ENCODE measurements around the gene DSP. TPM values are rescaled to one million over a fixed set of nuclear protein-coding genes. Genes with fewer than 3 reads are reported as not detected.

The DSP gene
- polyA plus RNA-seq, 1 donor from 2014 or later: 0.05 TPM

- no peak for TF ChIP-seq SMC3 (conservative IDR thresholded peaks at IDR 0.05; ENCODE audit: poor library complexity)
- TF ChIP-seq EP300 (conservative IDR thresholded peaks at IDR 0.05; ENCODE audit: poor library complexity, severe bottlenecking): no peak
Observed at GRCh38 chr6:7589221-7589620, 47.8 kb downstream of the DSP start (continued).

DNA sequence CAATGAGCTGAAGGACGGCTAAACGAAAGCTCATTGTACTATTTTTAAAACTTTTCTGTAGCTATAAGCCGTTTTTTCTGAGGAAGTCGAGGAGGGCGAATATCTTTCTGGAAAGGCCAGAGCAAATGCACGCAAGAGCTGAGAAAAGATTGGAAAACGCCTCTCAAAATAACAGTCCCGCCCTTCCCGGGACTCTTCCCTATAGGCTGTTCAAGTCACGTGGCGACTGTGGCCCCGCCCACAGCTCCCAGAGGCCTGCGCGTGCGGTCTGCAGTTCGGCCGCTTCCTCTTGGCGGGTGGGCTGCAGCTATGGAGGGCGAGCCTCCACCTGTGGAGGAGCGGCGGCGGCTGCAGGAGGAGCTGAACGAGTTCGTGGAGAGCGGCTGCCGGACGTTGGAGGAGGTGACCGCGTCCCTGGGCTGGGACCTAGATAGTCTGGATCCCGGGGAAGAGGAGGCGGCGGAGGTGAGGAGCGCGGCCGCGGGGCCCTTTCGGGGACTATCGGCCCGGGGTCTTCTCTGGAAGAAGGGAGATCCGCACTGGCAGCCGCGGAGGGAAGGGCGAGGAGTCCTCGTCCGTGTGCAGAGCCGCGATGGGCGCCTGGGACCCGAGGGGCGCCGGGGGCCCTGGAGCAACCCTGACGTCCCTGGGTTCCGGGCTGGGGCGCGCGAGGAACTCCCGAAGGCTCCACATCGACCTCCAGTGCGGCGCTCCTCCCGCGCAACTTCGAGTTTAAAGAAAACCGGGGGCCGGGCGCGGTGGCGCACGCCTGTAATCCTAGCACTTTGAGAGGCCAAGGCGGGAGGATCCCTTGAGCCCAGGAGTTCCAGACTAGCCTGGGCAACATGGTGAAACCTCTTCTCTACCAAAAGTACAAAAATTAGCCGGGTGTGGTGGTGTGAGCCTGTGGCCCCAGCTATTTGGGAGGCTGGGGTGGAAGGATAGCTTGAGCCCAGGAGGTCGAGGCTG lies 48.8 kb downstream of the DSP start, which contains the start of gene SNRNP48:
SNRNP48 (plus strand) TSS at position 250 of the 969 bp plus-strand sequence; CDS start at position 310, 60 bp downstream.
- H3K9me2 ChIP-seq (ENCODE audit: insufficient read depth, low read length): no peaks in the 10 kb centered on the region
- peak within 1 kb of the TSS; percentile 81 for H3K4me2 ChIP-seq (ENCODE audit: low read length)
- no peaks in the 10 kb centered on the region for H3F3A ChIP-seq (ENCODE audit: insufficient read depth, low read length, poor library complexity, severe bottlenecking)
- peak within 1 kb of the TSS; percentile 69 for H3K9ac ChIP-seq (ENCODE audit: low read length)
- H3K79me2 ChIP-seq (replicated peaks; ENCODE audit: insufficient read depth, low read length): peaks cover 21% of the 10 kb centered on the region
- peak within 1 kb of the TSS; percentile 92 for H2AFZ ChIP-seq (ENCODE audit: low read depth, low read length)
- TF ChIP-seq POLR2AphosphoS5 (IDR thresholded peaks at IDR 0.05): peak; percentile 66
- TF ChIP-seq REST (IDR thresholded peaks at IDR 0.05; ENCODE audit: borderline replicate concordance): peak; percentile 46
- TF ChIP-seq TAF1 (IDR thresholded peaks at IDR 0.05; ENCODE audit: low read depth): peak; percentile 67
- no peak for TF ChIP-seq EZH2 (IDR thresholded peaks at IDR 0.05; ENCODE audit: borderline replicate concordance, insufficient read depth, low read length, poor library complexity, severe bottlenecking)
- TF ChIP-seq, protein P1, sequence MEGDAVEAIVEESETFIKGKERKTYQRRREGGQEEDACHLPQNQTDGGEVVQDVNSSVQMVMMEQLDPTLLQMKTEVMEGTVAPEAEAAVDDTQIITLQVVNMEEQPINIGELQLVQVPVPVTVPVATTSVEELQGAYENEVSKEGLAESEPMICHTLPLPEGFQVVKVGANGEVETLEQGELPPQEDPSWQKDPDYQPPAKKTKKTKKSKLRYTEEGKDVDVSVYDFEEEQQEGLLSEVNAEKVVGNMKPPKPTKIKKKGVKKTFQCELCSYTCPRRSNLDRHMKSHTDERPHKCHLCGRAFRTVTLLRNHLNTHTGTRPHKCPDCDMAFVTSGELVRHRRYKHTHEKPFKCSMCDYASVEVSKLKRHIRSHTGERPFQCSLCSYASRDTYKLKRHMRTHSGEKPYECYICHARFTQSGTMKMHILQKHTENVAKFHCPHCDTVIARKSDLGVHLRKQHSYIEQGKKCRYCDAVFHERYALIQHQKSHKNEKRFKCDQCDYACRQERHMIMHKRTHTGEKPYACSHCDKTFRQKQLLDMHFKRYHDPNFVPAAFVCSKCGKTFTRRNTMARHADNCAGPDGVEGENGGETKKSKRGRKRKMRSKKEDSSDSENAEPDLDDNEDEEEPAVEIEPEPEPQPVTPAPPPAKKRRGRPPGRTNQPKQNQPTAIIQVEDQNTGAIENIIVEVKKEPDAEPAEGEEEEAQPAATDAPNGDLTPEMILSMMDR (IDR thresholded peaks at IDR 0.05; ENCODE audit: poor library complexity, severe bottlenecking): no peak
- peak; percentile 45 for TF ChIP-seq SMC3 (conservative IDR thresholded peaks at IDR 0.05; ENCODE audit: poor library complexity)
- TF ChIP-seq EP300 (conservative IDR thresholded peaks at IDR 0.05; ENCODE audit: poor library complexity, severe bottlenecking): no peak
- TF ChIP-seq RAD21 (conservative IDR thresholded peaks at IDR 0.05): peak; percentile 45
- TF ChIP-seq MXI1 (conservative IDR thresholded peaks at IDR 0.05; ENCODE audit: poor library complexity, severe bottlenecking): peak; percentile 75
- no peaks in the 10 kb centered on the region for H3K9me3 ChIP-seq (ENCODE audit: low read length)
- H3K4me3 ChIP-seq (ENCODE audit: low read length): peak within 1 kb of the TSS; percentile 89
- no peaks in the 10 kb centered on the region for H3K36me3 ChIP-seq (ENCODE audit: insufficient read depth, low read length)
- no peaks in the 10 kb centered on the region for H3K27me3 ChIP-seq (ENCODE audit: insufficient read depth, low read depth, low read length)
- H3K27ac ChIP-seq (ENCODE audit: low read length): no peak within 1 kb of the TSS
- H4K20me1 ChIP-seq (ENCODE audit: insufficient read depth): no peaks in the 10 kb centered on the region

GRCh38 chr6:7590918-7591302 lies 49.4 kb downstream of the DSP start:
- peak overlapping the region; percentile 60 for H3K4me2 ChIP-seq (ENCODE audit: low read length)
- no peak overlapping the region for H2AFZ ChIP-seq (ENCODE audit: low read depth, low read length)
- TF ChIP-seq SMC3 (conservative IDR thresholded peaks at IDR 0.05; ENCODE audit: poor library complexity) (no peak), RAD21 (conservative IDR thresholded peaks at IDR 0.05) (no peak), EP300 (conservative IDR thresholded peaks at IDR 0.05; ENCODE audit: poor library complexity, severe bottlenecking) (no peak), MXI1 (conservative IDR thresholded peaks at IDR 0.05; ENCODE audit: poor library complexity, severe bottlenecking) (no peak), REST (IDR thresholded peaks at IDR 0.05; ENCODE audit: borderline replicate concordance) (no peak)
- no peak overlapping the region for H3K27ac ChIP-seq (ENCODE audit: low read length)
- no peaks in the 10 kb centered on the region for H3K27me3 ChIP-seq (ENCODE audit: insufficient read depth, low read depth, low read length)
- H4K20me1 ChIP-seq (ENCODE audit: insufficient read depth): no peaks in the 10 kb centered on the region
- H3K9ac ChIP-seq (ENCODE audit: low read length): peak overlapping the region; percentile 69
- peaks cover 21% of the 10 kb centered on the region for H3K79me2 ChIP-seq (replicated peaks; ENCODE audit: insufficient read depth, low read length)
- H3K36me3 ChIP-seq (ENCODE audit: insufficient read depth, low read length): no peaks in the 10 kb centered on the region
- no peaks in the 10 kb centered on the region for H3K9me2 ChIP-seq (ENCODE audit: insufficient read depth, low read length)
- H3F3A ChIP-seq (ENCODE audit: insufficient read depth, low read length, poor library complexity, severe bottlenecking): no peaks in the 10 kb centered on the region
- H3K9me3 ChIP-seq (ENCODE audit: low read length): no peaks in the 10 kb centered on the region
- peak overlapping the region; percentile 89 for H3K4me3 ChIP-seq (ENCODE audit: low read length)

Measured in neural cell (in vitro differentiated cells).